GM12874 (cell line): ENCODE measurements around the gene ZNF621.

Experiments used
- TF ChIP-seq, protein P1 (sequence below): IDR thresholded peaks from 2 replicates; pipeline ENCODE4 v1.5.1; 2011; ENCODE audit warnings: low read depth, mild to moderate bottlenecking, control low read depth, low read length, moderate library complexity; ENCODE audit not compliant: insufficient read depth

ZNF621 gene

DNA sequence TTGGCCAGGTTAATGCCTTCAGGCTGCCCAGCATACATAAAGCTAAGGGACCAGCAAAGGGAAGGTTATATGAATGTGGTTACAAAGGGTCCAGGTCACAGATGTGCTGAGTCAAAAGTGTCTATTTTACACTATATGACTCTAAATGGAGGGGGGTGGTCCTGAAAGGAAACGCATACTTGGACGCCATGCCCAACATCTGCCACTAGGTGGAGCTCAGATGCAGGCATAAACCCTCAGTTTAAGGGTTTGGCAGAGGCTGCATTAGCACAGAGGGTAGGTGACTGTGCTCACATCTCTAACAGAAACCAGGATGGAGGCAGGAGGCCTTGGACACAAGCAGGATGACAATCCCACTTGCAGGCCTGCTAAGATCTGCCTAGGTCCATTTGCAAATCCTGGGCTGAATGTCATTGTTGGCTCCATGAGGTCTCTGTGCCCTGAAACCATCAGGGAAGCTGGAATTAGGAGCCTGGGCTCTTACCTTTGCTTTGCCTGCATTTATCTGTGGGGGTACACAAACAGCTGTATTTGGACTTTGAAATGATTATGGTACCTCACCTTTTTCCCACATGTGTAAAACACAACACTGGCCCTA, 55.8 kb downstream of the ZNF621 start:
- TF ChIP-seq, protein P1, sequence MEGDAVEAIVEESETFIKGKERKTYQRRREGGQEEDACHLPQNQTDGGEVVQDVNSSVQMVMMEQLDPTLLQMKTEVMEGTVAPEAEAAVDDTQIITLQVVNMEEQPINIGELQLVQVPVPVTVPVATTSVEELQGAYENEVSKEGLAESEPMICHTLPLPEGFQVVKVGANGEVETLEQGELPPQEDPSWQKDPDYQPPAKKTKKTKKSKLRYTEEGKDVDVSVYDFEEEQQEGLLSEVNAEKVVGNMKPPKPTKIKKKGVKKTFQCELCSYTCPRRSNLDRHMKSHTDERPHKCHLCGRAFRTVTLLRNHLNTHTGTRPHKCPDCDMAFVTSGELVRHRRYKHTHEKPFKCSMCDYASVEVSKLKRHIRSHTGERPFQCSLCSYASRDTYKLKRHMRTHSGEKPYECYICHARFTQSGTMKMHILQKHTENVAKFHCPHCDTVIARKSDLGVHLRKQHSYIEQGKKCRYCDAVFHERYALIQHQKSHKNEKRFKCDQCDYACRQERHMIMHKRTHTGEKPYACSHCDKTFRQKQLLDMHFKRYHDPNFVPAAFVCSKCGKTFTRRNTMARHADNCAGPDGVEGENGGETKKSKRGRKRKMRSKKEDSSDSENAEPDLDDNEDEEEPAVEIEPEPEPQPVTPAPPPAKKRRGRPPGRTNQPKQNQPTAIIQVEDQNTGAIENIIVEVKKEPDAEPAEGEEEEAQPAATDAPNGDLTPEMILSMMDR: peak; percentile 91

DNA sequence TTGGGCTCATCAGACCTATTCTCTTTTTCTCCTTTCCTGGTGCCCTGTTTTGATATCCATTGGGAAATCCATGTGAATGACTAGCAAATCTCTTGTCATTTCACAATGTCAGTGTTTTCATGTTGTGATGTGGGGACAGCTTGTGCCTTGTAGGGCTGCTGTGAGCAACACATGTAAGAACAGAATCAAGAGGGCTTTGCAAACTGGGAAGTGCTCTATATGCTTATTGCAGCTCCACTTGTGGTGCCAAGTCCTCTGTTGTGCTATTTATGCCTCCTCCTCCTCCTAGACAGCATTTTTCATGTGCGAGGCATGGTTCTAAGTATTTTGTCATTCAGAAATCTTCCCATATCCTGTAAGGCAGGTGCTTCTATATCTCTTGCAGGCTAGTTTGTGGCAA, 56.4 kb downstream of the ZNF621 start:
- TF ChIP-seq, protein P1: no peak

DNA sequence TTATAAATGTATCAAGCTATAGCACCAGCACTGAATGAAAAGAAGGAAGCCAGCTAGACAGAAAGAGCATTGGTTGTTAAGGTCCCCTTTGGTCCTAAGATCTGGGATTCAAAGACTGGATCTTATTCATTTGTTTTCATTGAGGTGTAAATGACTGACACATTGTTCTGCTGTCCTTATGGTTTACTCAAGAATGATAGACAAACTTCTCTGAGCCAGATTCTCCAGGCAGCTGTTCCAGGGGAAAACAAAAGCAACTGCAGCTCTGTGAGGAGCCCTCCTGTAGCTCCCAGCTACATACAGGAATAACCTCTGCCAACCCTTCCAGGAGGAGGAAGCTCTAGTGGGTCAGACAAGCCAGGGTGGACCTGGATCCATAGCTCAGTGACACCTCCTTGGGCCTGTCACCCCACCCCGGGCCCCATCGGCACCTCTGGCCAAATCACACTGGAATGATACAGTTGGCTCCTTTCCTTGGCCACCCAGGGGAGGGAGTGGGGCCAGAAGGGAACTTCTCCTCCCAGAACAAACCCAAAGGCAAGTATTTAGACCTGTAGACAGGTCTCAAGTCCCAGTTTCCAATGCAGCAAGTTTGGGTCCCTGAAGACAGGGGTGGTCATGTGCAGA, 57.8 kb downstream of the ZNF621 start:
- TF ChIP-seq, protein P1: no peak

DNA sequence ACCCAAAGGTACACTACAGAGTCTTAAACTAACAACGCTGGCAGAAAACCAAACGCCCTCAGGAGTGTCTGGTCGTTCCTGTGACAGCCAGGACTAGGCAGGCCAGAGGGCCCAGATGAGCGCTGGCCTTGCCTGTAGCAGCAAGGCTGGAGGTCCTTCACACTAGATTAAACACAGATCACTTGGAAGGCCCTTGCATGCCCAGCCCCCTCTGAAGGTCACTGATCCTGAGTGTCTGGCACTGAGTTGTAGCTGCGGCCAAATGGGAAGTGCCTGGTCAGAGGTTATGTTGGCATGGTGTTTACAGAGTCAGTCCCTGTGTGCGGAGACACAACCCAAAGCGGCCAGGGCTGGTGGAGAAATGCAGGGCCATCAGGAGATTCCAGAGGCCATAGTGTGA, 58.9 kb downstream of the ZNF621 start:
- TF ChIP-seq, protein P1: no peak

DNA sequence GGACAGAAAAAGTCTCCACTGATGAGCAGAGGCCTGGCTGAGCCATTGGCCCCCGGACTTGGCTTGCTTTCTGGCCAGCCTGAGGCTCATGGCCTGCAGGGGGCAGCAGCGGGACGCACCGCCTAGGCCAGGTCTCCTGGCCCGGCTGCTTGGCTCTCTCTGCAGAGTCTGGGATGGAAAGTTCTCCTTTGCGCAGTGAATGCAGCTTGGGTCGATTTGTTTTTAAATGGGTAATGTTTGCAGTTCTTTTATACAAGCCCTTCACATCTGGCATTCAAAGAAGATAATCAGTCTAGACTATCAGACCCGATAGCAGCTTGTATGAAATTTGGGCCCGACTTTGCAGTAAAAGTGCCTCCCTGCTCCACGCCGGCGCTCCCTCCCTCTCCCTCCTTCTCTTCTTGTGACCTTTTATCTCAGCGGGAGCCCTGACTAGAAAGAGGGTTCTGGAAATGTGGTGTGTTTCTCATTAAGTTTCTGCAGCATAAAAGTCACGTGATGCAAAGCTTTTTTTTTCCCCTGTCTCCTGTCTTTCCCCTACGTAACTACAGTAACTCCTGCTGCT, 59.9 kb downstream of the ZNF621 start:
- TF ChIP-seq, protein P1: peak; percentile 97

DNA sequence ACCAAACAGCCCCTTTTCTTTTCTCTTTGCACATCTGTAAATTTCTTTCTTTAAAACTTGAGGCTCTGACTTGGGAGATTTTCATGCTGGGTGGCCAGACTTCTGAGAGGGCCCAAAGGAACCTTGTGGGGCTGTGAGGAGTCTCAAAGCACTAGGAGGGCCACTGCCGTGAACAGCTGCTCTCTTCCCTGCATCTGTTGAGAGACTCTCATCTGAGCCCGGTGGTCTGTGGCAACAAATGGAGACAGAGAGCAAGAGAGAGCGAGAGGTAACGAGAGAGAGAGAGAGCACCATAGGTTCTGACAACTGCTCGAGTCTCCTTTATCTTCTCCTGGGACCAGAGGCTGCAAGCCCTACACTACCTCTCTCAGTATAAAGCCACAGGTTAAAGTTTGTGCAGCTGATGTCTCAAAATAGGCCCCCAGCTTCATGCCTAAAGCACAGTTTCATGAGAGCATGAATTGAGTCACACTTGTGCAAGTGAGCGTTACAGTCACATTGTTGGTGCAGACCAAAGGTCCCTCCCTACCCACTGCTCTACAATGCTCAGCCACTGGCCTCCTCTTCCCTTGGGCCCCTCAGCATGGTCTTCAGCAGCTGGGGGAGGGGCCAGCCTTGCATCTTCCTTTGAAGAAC, 60.7 kb downstream of the ZNF621 start:
- TF ChIP-seq, protein P1: no peak

DNA sequence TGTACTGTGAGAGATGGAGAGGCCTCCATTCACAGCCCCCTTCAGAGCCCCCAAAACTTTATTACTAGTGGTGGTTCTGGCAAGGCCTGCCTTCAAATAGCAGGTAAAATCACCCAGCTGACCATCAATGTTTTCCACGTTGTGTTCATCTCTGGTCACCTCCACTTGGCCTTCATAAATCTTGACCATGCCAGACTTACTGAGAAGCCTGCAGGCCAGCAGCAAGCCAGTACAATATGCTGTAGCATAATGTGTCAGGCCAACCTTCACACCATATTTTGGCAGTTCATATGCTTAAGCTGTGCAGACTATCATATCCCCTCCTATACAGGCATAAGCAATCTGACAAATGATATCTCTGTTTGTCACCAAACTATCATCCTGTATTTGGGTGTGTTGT, 62.1 kb downstream of the ZNF621 start:
- TF ChIP-seq, protein P1: no peak
